B cell (primary cell): ENCODE measurements around the gene PPARD. TPM values are rescaled to one million over a fixed set of nuclear protein-coding genes. Genes with fewer than 3 reads are reported as not detected.

Experiments used
- ATAC-seq: fragments of 200-7000 bp; cut with Tn5 transposase; one replicate; pipeline ENCODE4 v1.10.0; 2021; ENCODE audit warnings: low read depth, mild to moderate bottlenecking, moderate number of reproducible peaks, moderate library complexity
- CTCF ChIA-PET: fragments of 350-600 bp; sonication (Branson Sonifier 250); formaldehyde crosslinking; loops from one replicate; lab custom pipeline; 2021; ENCODE audit warnings: antibody characterized with exemption, inconsistent platforms; lab: Charles Lee
- POLR2A ChIA-PET: fragments of 350-600 bp; sonication (Branson Sonifier 250); formaldehyde crosslinking; loops from one replicate; lab custom pipeline; 2021; ENCODE audit warnings: antibody characterized with exemption; lab: Charles Lee
- DNase-seq: peaks from one replicate; pipeline ENCODE4 v3.0.0; 2013
- H2AFZ ChIP-seq: 2 replicates; pipeline ENCODE4 v1.6.1; 2012; ENCODE audit warnings: mild to moderate bottlenecking, low read depth, low read length; ENCODE audit not compliant: insufficient read depth, poor library complexity, severe bottlenecking
- H3K27ac ChIP-seq, 2 donors: 1 replicate in 1 of 2; 2 replicates in 1 of 2; pipeline ENCODE4 v1.5.1; 2012 to 2013; ENCODE audit warnings: low read length in 2 of 2, mild to moderate bottlenecking in 2 of 2, moderate library complexity in 1 of 2
- H3K27me3 ChIP-seq, 4 experiments: fragments of 200-600 bp in 1 of 4; sonication (generic) in 1 of 4; replicated peaks in 1 of 4; 1 replicate in 2 of 4; 2 replicates in 2 of 4; pipeline versions ENCODE4 v1.6.1 to v1.7.0; 2013 to 2016; ENCODE audit warnings: low read length in 3 of 4, mild to moderate bottlenecking in 2 of 4, mixed read lengths in 1 of 4, moderate library complexity in 1 of 4; ENCODE audit not compliant: insufficient read depth in 4 of 4, control insufficient read depth in 3 of 4; ENCODE audit errors: control extremely low read depth in 1 of 4
- H3K36me3 ChIP-seq, 2 experiments: replicated peaks in 1 of 2; 1 replicate in 1 of 2; 2 replicates in 1 of 2; pipeline versions ENCODE4 v1.6.1 to v1.7.1; 2013; ENCODE audit warnings: low read length in 1 of 2; ENCODE audit not compliant: insufficient read depth in 2 of 2, control insufficient read depth in 1 of 2; ENCODE audit errors: control extremely low read depth in 1 of 2, extremely low read depth in 1 of 2
- H3K4me1 ChIP-seq, 2 donors: fragments of 200-600 bp in 1 of 2; sonication (generic) in 1 of 2; 1 replicate in 1 of 2; 2 replicates in 1 of 2; pipeline versions ENCODE4 v1.5.1 to v1.6.1; 2013 to 2017; ENCODE audit warnings: low read length in 2 of 2; ENCODE audit not compliant: control insufficient read depth in 2 of 2, insufficient read depth in 2 of 2
- H3K4me2 ChIP-seq: replicated peaks from 2 replicates; pipeline ENCODE3; 2012; ENCODE audit warnings: mild to moderate bottlenecking, low read depth, low read length; ENCODE audit not compliant: poor library complexity, severe bottlenecking
- H3K4me3 ChIP-seq, 5 experiments: fragments of 200-600 bp in 1 of 5; sonication (generic) in 1 of 5; 1 replicate in 3 of 5; 2 replicates in 2 of 5; pipeline versions ENCODE4 v1.5.1 to v1.7.0; 2011 to 2016; ENCODE audit warnings: low read length in 4 of 5, mild to moderate bottlenecking in 4 of 5, low read depth in 2 of 5, control low read depth in 1 of 5, moderate library complexity in 1 of 5; ENCODE audit not compliant: insufficient read depth in 1 of 5; ENCODE audit errors: control extremely low read depth in 1 of 5, extremely low read depth in 1 of 5
- H3K79me2 ChIP-seq: fragments of 200-600 bp; sonication (generic); one replicate; pipeline ENCODE4 v1.6.0; 2016; ENCODE audit warnings: low read length; ENCODE audit not compliant: control insufficient read depth, insufficient read depth
- H3K9ac ChIP-seq: fragments of 200-600 bp; sonication (generic); 2 replicates; pipeline ENCODE4 v1.6.1; 2017; ENCODE audit warnings: mild to moderate bottlenecking, low read length, moderate library complexity
- H3K9me3 ChIP-seq, 3 donors: one replicate each; pipeline versions ENCODE4 v1.6.1 to v1.7.1; 2013; ENCODE audit warnings: low read length in 2 of 3; ENCODE audit not compliant: control insufficient read depth in 2 of 3, insufficient read depth in 1 of 3; ENCODE audit errors: control extremely low read depth in 1 of 3
- H4K20me1 ChIP-seq: 2 replicates; pipeline ENCODE4 v1.6.0; 2012; ENCODE audit warnings: mild to moderate bottlenecking, low read length; ENCODE audit not compliant: insufficient read depth, control insufficient read depth, poor library complexity, severe bottlenecking
- H3K27ac Mint-ChIP-seq: one replicate; pipeline ENCODE4 v1.8.0; 2021; ENCODE audit warnings: mixed read lengths
- H3K27me3 Mint-ChIP-seq: one replicate; pipeline ENCODE4 v1.8.0; 2021; ENCODE audit warnings: mixed read lengths
- H3K4me1 Mint-ChIP-seq: one replicate; pipeline ENCODE4 v1.8.0; 2021; ENCODE audit warnings: mixed read lengths
- H3K4me3 Mint-ChIP-seq: one replicate; pipeline ENCODE4 v1.8.0; 2021; ENCODE audit warnings: mixed read lengths
- H3K9me3 Mint-ChIP-seq: one replicate; pipeline ENCODE4 v1.8.0; 2022; ENCODE audit warnings: mixed read lengths; ENCODE audit not compliant: insufficient read depth
- EZH2 ChIP-seq: IDR thresholded peaks from 2 replicates; pipeline ENCODE4 v1.6.1; 2012; ENCODE audit warnings: borderline replicate concordance, low read depth, mild to moderate bottlenecking, moderate library complexity, low read length; ENCODE audit not compliant: insufficient read depth, poor library complexity, severe bottlenecking
- WGBS: methylation state at CpG from one replicate; pipeline ENCODE4 v1.1.5; 2013; ENCODE audit warnings: missing lambda C conversion rate; ENCODE audit not compliant: insufficient coverage; 5-methylcytosine and 5-hydroxymethylcytosine counted together
- intact Hi-C: fragments of 100-400 bp; cut with micrococcal nuclease; formaldehyde crosslinking; loops from one replicate; pipeline ENCODE4 v1.10.0; 2022
- polyA plus RNA-seq: library from polyadenylated mRNA; depleted of rRNA; stranded (reverse); fragments of >200 nt; gene quantifications from 2 replicates; pipeline ENCODE4 v1.2.3, GENCODE V29; 2012
- total RNA-seq, 2 donors: library from RNA; stranded (reverse); fragments of 120-200 nt in 1 of 2; gene quantifications; 1 replicate in 1 of 2; 2 replicates in 1 of 2; pipeline versions ENCODE4 v1.2.3 to v1.2.4, GENCODE V29; 2013 to 2022
- TF ChIP-seq, protein P1 (sequence below): fragments of 200-600 bp; IDR thresholded peaks from one replicate; pipeline ENCODE4 v1.8.0; 2022; ENCODE audit warnings: antibody characterized with exemption, mild to moderate bottlenecking

PPARD gene
- total and polyA plus RNA-seq, 2 donors (not counting 1 experiment from before 2014, with no cell fraction given), result 37.9 to 38.9 TPM

GRCh38 chr6:35297601-35298481 lies 44.5 kb upstream of the PPARD start, which contains the start of gene DEF6:
DEF6 (plus strand) TSS chr6:35297818; CDS start chr6:35297857, 39 bp downstream.
- WGBS, result 1% methylated on average over 33 of the region's 35 CpGs
- Mint-ChIP-seq H3K27me3 (no peaks in the 10 kb centered on the region), H3K27ac (peak within 1 kb of the TSS; percentile 97), H3K4me1 (peaks cover 50% of the 10 kb centered on the region), H3K9me3 (no peaks in the 10 kb centered on the region), H3K4me3 (peak within 1 kb of the TSS; percentile 82)
- Histone ChIP-seq H3K79me2 (peaks cover 50% of the 10 kb centered on the region), H3K9me3 (no peaks in the 10 kb centered on the region), H3K4me1 (peaks cover 48 to 54% of the 10 kb centered on the region in 2 donors), H3K27ac (peak within 1 kb of the TSS; percentile 87 to 98), H3K36me3 (peaks cover 0 to 29% of the 10 kb centered on the region in 2 experiments), H3K27me3 (no peaks in the 10 kb centered on the region), H3K4me2 (peak within 1 kb of the TSS; percentile 95), H2AFZ (peak within 1 kb of the TSS; percentile 64), H3K9ac (peak within 1 kb of the TSS; percentile 92), H3K4me3 (peak within 1 kb of the TSS; percentile 79 to 97 (median 95)), H4K20me1 (no peaks in the 10 kb centered on the region)
- TF ChIP-seq, protein P1, sequence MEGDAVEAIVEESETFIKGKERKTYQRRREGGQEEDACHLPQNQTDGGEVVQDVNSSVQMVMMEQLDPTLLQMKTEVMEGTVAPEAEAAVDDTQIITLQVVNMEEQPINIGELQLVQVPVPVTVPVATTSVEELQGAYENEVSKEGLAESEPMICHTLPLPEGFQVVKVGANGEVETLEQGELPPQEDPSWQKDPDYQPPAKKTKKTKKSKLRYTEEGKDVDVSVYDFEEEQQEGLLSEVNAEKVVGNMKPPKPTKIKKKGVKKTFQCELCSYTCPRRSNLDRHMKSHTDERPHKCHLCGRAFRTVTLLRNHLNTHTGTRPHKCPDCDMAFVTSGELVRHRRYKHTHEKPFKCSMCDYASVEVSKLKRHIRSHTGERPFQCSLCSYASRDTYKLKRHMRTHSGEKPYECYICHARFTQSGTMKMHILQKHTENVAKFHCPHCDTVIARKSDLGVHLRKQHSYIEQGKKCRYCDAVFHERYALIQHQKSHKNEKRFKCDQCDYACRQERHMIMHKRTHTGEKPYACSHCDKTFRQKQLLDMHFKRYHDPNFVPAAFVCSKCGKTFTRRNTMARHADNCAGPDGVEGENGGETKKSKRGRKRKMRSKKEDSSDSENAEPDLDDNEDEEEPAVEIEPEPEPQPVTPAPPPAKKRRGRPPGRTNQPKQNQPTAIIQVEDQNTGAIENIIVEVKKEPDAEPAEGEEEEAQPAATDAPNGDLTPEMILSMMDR, result peak; percentile 97
- TF ChIP-seq EZH2, result no peak
- POLR2A ChIA-PET, result interaction anchor here (0.6 kb wide), 3 partner anchors 30 to 688 kb away, joined by 3 to 4 read pairs (median 3); partner anchors contain the start of gene FANCE
- CTCF ChIA-PET, result interaction anchor here (1.0 to 13.2 kb wide), 19 partner anchors 9 to 439 kb away, joined by 3 to 301 read pairs (median 10); partner anchors contain the start of genes ARMC12, FANCE, PPARD and RPL10A
- ATAC-seq, result peak; percentile 74
- peak; percentile 91 for DNase-seq
- intact Hi-C loops, result loop anchor here (1.0 to 2.0 kb wide), 7 partner anchors 13 to 439 kb away; partner anchors contain the start of genes ARMC12, PPARD and RPL10A
